A673 (cell line): Measurements from ENCODE around the gene ZIC1. TPM values are rescaled to one million over a fixed set of nuclear protein-coding genes. Genes with fewer than 3 reads are reported as not detected.

ENCODE experiments used
- BruUV-seq: library from RNA; stranded (reverse); fragments of 400-500 nt; replicated peaks from 2 replicates; lab custom pipeline; 2021; lab: Mats Ljungman, UMichigan
- CTCF ChIA-PET: fragments of 300-600 bp; sonication (Branson Sonifier 250); formaldehyde crosslinking; loops from one replicate; lab custom pipeline; 2022; ENCODE audit warnings: antibody characterized with exemption; lab: Charles Lee
- POLR2A ChIA-PET: fragments of 300-600 bp; sonication (Branson Sonifier 250); formaldehyde crosslinking; loops from one replicate; lab custom pipeline; 2022; ENCODE audit warnings: antibody characterized with exemption; ENCODE audit not compliant: low non-redundant PET; lab: Charles Lee
- DNase-seq: peaks from one replicate; pipeline ENCODE4 v3.0.0-alpha.2; 2015; ENCODE audit warnings: low spot score
- H3K27ac ChIP-seq: fragments of 200-600 bp; sonication (generic); 2 replicates; pipeline ENCODE4 v1.5.1; 2016; ENCODE audit warnings: mixed run types, low read depth, mild to moderate bottlenecking, mixed read lengths, antibody characterized with exemption, low read length; ENCODE audit not compliant: poor library complexity, severe bottlenecking
- H3K27me3 ChIP-seq: fragments of 200-600 bp; sonication (generic); replicated peaks from 2 replicates; pipeline ENCODE4 v1.6.1; 2017; ENCODE audit warnings: mixed run types, low read depth, mild to moderate bottlenecking, mixed read lengths, antibody characterized with exemption, low read length; ENCODE audit not compliant: insufficient read depth, poor library complexity
- H3K36me3 ChIP-seq: fragments of 200-600 bp; sonication (generic); 2 replicates; pipeline ENCODE4 v1.6.1; 2016; ENCODE audit warnings: mixed run types, mild to moderate bottlenecking, mixed read lengths, antibody characterized with exemption, low read length; ENCODE audit not compliant: insufficient read depth, poor library complexity, severe bottlenecking
- H3K4me1 ChIP-seq: fragments of 200-600 bp; sonication (generic); 2 replicates; pipeline ENCODE4 v1.6.1; 2017; ENCODE audit warnings: mixed run types, mild to moderate bottlenecking, mixed read lengths, antibody characterized with exemption, low read length; ENCODE audit not compliant: insufficient read depth, poor library complexity, severe bottlenecking
- H3K4me3 ChIP-seq: fragments of 200-600 bp; sonication (generic); 2 replicates; pipeline ENCODE4 v1.5.1; 2016; ENCODE audit warnings: low read depth, mixed run types, mild to moderate bottlenecking, mixed read lengths, low read length; ENCODE audit not compliant: poor library complexity, severe bottlenecking
- H3K9me3 ChIP-seq: fragments of 200-600 bp; sonication (generic); 2 replicates; pipeline ENCODE4 v1.6.1; 2016; ENCODE audit warnings: mixed run types, low read depth, mild to moderate bottlenecking, mixed read lengths, antibody characterized with exemption, low read length; ENCODE audit not compliant: poor library complexity, severe bottlenecking
- CTCF ChIP-seq: fragments of 300-800, 200-600 bp; sonication (generic); conservative IDR thresholded peaks from 2 replicates; pipeline ENCODE4 v1.5.1; 2017; ENCODE audit warnings: low read depth, mild to moderate bottlenecking, antibody characterized with exemption, low read length, moderate library complexity, mixed read lengths
- EZH2 ChIP-seq: fragments of 200-600 bp; sonication (generic); IDR thresholded peaks from 2 replicates; pipeline ENCODE4 v1.6.1; 2017; ENCODE audit warnings: borderline replicate concordance, low read depth, mild to moderate bottlenecking, mixed read lengths, antibody characterized with exemption, low read length; ENCODE audit not compliant: poor library complexity, severe bottlenecking
- intact Hi-C: fragments of 100-400 bp; cut with micrococcal nuclease; formaldehyde crosslinking; loops from one replicate; pipeline ENCODE4 v1.10.0; 2022; ENCODE audit not compliant: unreplicated experiment
- total RNA-seq: library from RNA; stranded (reverse); gene quantifications from 2 replicates; pipeline ENCODE4 v1.2.3, GENCODE V29; 2021

The ZIC1 gene
- total RNA-seq, 1 experiment from 2014 or later: 1.4 TPM

- TF ChIP-seq EZH2 (no peak), CTCF (no peak)
- Histone ChIP-seq H3K27ac (no peak overlapping the region), H3K4me1 (no peaks in the 10 kb centered on the region), H3K9me3 (no peaks in the 10 kb centered on the region), H3K36me3 (no peaks in the 10 kb centered on the region), H3K4me3 (no peak overlapping the region), H3K27me3 (peaks cover 100% of the 10 kb centered on the region)
- DNase-seq: no peak
- BruUV-seq: no TSS peak
- intact Hi-C loops: no loop called here
- CTCF ChIA-PET: no interaction called here
- POLR2A ChIA-PET: no interaction called here
Measured at GRCh38 chr3:147373301-147373700, 35.9 kb upstream of the ZIC1 start.

- POLR2A ChIA-PET: no interaction called here
- no peak overlapping the region for H3K4me3 ChIP-seq
- CTCF ChIA-PET: no interaction called here
- no peak for DNase-seq
- H3K4me1 ChIP-seq: peaks cover 3% of the 10 kb centered on the region
- no peaks in the 10 kb centered on the region for H3K9me3 ChIP-seq
- no peak for TF ChIP-seq CTCF
- no peak for TF ChIP-seq EZH2
- BruUV-seq: no TSS peak
- H3K36me3 ChIP-seq: no peaks in the 10 kb centered on the region
- H3K27ac ChIP-seq: no peak overlapping the region
- intact Hi-C loops: no loop called here
- H3K27me3 ChIP-seq: peaks cover 82% of the 10 kb centered on the region
Measured at GRCh38 chr3:147377412-147378367, 31.5 kb upstream of the ZIC1 start.

GRCh38 chr3:147379651-147380050 is 29.5 kb upstream of the ZIC1 start:
- no TSS peak for BruUV-seq
- ChIA-PET CTCF (no interaction called here), POLR2A (no interaction called here)
- H3K9me3 ChIP-seq: no peaks in the 10 kb centered on the region
- H3K27ac ChIP-seq: no peak overlapping the region
- intact Hi-C loops: loop anchor here (5.0 to 10.0 kb wide), 3 partner anchors 238 to 985 kb away; no protein-coding TSS in a partner anchor
- TF ChIP-seq CTCF (no peak), EZH2 (no peak)
- H3K4me1 ChIP-seq: peaks cover 3% of the 10 kb centered on the region
- peaks cover 63% of the 10 kb centered on the region for H3K27me3 ChIP-seq
- no peak overlapping the region for H3K4me3 ChIP-seq
- no peak for DNase-seq
- no peaks in the 10 kb centered on the region for H3K36me3 ChIP-seq
